Stimulated activated naive CD8-positive, alpha-beta T cell treated with anti-CD3 and anti-CD28 coated beads, Interleukin-15, amount 100 ng/mL, for 72 hours (primary cell): ENCODE data around the gene COG5.
A peak's percentile ranks its signal among the peaks of the same experiment; 100 is the strongest.
"Not testable (repeated sequence)": the region's sequence is repeated elsewhere in the genome, so short reads cannot be mapped to it uniquely, and the experiment has no call there.

Experiments
- ATAC-seq: fragments of 150-1000 bp; cut with Tn5 transposase; 2 replicates; pipeline ENCODE4 v1.10.0; 2021; ENCODE audit warnings: mild to moderate bottlenecking, moderate library complexity
- DNase-seq, 2 donors: peaks; one replicate each; pipeline ENCODE4 v3.0.0; 2021 to 2022
- H3K27ac Mint-ChIP-seq, 2 donors: one replicate each; pipeline ENCODE4 v1.8.0; 2022; ENCODE audit warnings: mild to moderate bottlenecking in 2 of 2, mixed read lengths in 2 of 2, moderate library complexity in 2 of 2
- H3K27me3 Mint-ChIP-seq: one replicate; pipeline ENCODE4 v1.8.0; 2022; ENCODE audit warnings: mixed read lengths
- H3K4me1 Mint-ChIP-seq: one replicate; pipeline ENCODE4 v1.8.0; 2022; ENCODE audit warnings: mild to moderate bottlenecking, mixed read lengths
- H3K4me3 Mint-ChIP-seq, 2 donors: one replicate each; pipeline ENCODE4 v1.8.0; 2022; ENCODE audit warnings: mild to moderate bottlenecking in 2 of 2, mixed read lengths in 2 of 2, moderate library complexity in 1 of 2
- H3K9me3 Mint-ChIP-seq, 2 donors: one replicate each; pipeline ENCODE4 v1.8.0; 2022; ENCODE audit warnings: mixed read lengths in 2 of 2

COG5 gene

GRCh38 chr7:107168233-107169119 lies 395.2 kb downstream of the COG5 start, which contains the start of gene HBP1:
Gene HBP1, plus strand, starts transcription at chr7:107169003. Its CDS starts 10,891 bp downstream, at chr7:107179894.
- Mint-ChIP-seq H3K9me3 (no peaks in the 10 kb centered on the region), H3K4me1 (peaks cover 21% of the 10 kb centered on the region), H3K4me3 (peak within 1 kb of the TSS; percentile 91 to 94), H3K27me3 (no peaks in the 10 kb centered on the region), H3K27ac (peak within 1 kb of the TSS; percentile 99 to 100)
- peak; percentile 89 for ATAC-seq
- DNase-seq, result peak; percentile 97 to 99

- DNase-seq (peak in 1 of 2 donors; percentile 12), ATAC-seq (peak; percentile 17)
- Mint-ChIP-seq H3K4me3 (peak overlapping the region; percentile 91 to 94), H3K9me3 (no peaks in the 10 kb centered on the region), H3K27ac (peak overlapping the region; percentile 99 to 100), H3K4me1 (peaks cover 13% of the 10 kb centered on the region), H3K27me3 (no peaks in the 10 kb centered on the region)
Measured at GRCh38 chr7:107167483-107168232, 396.1 kb downstream of the COG5 start.

- ATAC-seq (no peak), DNase-seq (no peak)
- peaks cover 12% of the 10 kb centered on the region for H3K4me1 Mint-ChIP-seq
Measured at GRCh38 chr7:107166736-107167426, 396.8 kb downstream of the COG5 start.

GRCh38 chr7:107165341-107165740 lies 398.4 kb downstream of the COG5 start:
- no peak for DNase-seq
- ATAC-seq, result no peak
- Mint-ChIP-seq H3K27me3 (no peaks in the 10 kb centered on the region), H3K4me1 (peaks cover 5% of the 10 kb centered on the region), H3K27ac (no peak overlapping the region), H3K4me3 (no peak overlapping the region), H3K9me3 (no peaks in the 10 kb centered on the region)

More at GRCh38 chr7:107166736-107167426, 396.8 kb downstream of the COG5 start:
- Mint-ChIP-seq H3K4me3 (peak overlapping the region; percentile 91 to 94), H3K27me3 (no peaks in the 10 kb centered on the region), H3K9me3 (no peaks in the 10 kb centered on the region), H3K27ac (peak overlapping the region; percentile 99 to 100)

GRCh38 chr7:107164092-107164491 lies 399.6 kb downstream of the COG5 start:
- Mint-ChIP-seq H3K9me3 (no peaks in the 10 kb centered on the region), H3K4me3 (no peak overlapping the region), H3K27ac (no peak overlapping the region), H3K4me1 (peaks cover 5% of the 10 kb centered on the region), H3K27me3 (no peaks in the 10 kb centered on the region)
- DNase-seq, result no peak
- no peak for ATAC-seq

GRCh38 chr7:107162475-107162874 lies 401.2 kb downstream of the COG5 start:
- Mint-ChIP-seq H3K4me1 (peaks cover 3% of the 10 kb centered on the region), H3K9me3 (no peaks in the 10 kb centered on the region), H3K27ac (no peak overlapping the region), H3K27me3 (no peaks in the 10 kb centered on the region), H3K4me3 (no peak overlapping the region)
- ATAC-seq (no peak), DNase-seq (no peak)

GRCh38 chr7:107161415-107161814 lies 402.3 kb downstream of the COG5 start:
- Mint-ChIP-seq H3K4me3 (no peak overlapping the region), H3K27me3 (no peaks in the 10 kb centered on the region), H3K9me3 (no peaks in the 10 kb centered on the region), H3K27ac (no peak overlapping the region), H3K4me1 (no peaks in the 10 kb centered on the region)
- ATAC-seq (no peak), DNase-seq (no peak)

GRCh38 chr7:107160389-107160788 lies 403.3 kb downstream of the COG5 start:
- H3K4me3 Mint-ChIP-seq, result no peak overlapping the region
- no peaks in the 10 kb centered on the region for H3K27me3 Mint-ChIP-seq
- H3K9me3 Mint-ChIP-seq, result no peaks in the 10 kb centered on the region
- no peak for ATAC-seq
- DNase-seq, result no peak
- no peak overlapping the region for H3K27ac Mint-ChIP-seq
- no peaks in the 10 kb centered on the region for H3K4me1 Mint-ChIP-seq

- no peak overlapping the region for H3K27ac Mint-ChIP-seq
- H3K27me3 Mint-ChIP-seq, result no peaks in the 10 kb centered on the region
- no peak for ATAC-seq
- H3K4me1 Mint-ChIP-seq, result no peaks in the 10 kb centered on the region
- DNase-seq, result no peak
- no peak overlapping the region for H3K4me3 Mint-ChIP-seq
- no peaks in the 10 kb centered on the region for H3K9me3 Mint-ChIP-seq
Measured at GRCh38 chr7:107158028-107158427, 405.7 kb downstream of the COG5 start.

GRCh38 chr7:107157091-107157490 lies 406.6 kb downstream of the COG5 start:
- H3K4me1 Mint-ChIP-seq, result no peaks in the 10 kb centered on the region
- H3K27ac Mint-ChIP-seq, result no peak overlapping the region
- H3K27me3 Mint-ChIP-seq, result no peaks in the 10 kb centered on the region
- no peak for DNase-seq
- no peaks in the 10 kb centered on the region for H3K9me3 Mint-ChIP-seq
- no peak for ATAC-seq
- no peak overlapping the region for H3K4me3 Mint-ChIP-seq

GRCh38 chr7:107155726-107156125 lies 408.0 kb downstream of the COG5 start:
- not testable (repeated sequence) for DNase-seq, H3K27ac Mint-ChIP-seq, H3K9me3 Mint-ChIP-seq, ATAC-seq, H3K4me1 Mint-ChIP-seq, H3K27me3 Mint-ChIP-seq, H3K4me3 Mint-ChIP-seq

- no peak for DNase-seq
- ATAC-seq, result no peak
Measured at GRCh38 chr7:107154826-107155225, 408.9 kb downstream of the COG5 start.

GRCh38 chr7:107152011-107152410 lies 411.7 kb downstream of the COG5 start:
- Mint-ChIP-seq H3K27ac (no peak overlapping the region), H3K27me3 (no peaks in the 10 kb centered on the region), H3K9me3 (no peaks in the 10 kb centered on the region), H3K4me1 (no peaks in the 10 kb centered on the region), H3K4me3 (no peak overlapping the region)
- DNase-seq, result no peak
- peak; percentile 40 for ATAC-seq

More at GRCh38 chr7:107154826-107155225, 408.9 kb downstream of the COG5 start:
- H3K27me3 Mint-ChIP-seq, result no peaks in the 10 kb centered on the region
- no peak overlapping the region for H3K27ac Mint-ChIP-seq
- no peak overlapping the region for H3K4me3 Mint-ChIP-seq
- H3K9me3 Mint-ChIP-seq, result no peaks in the 10 kb centered on the region
- no peaks in the 10 kb centered on the region for H3K4me1 Mint-ChIP-seq
